Motor neuron (in vitro differentiated cells): ENCODE data around the gene ZBTB11. TPM values are rescaled to one million over a fixed set of nuclear protein-coding genes. Genes with fewer than 3 reads are reported as not detected.
A peak's percentile ranks its signal among the peaks of the same experiment; 100 is the strongest.
"Not testable (repeated sequence)": the region's sequence is repeated elsewhere in the genome, so short reads cannot be mapped to it uniquely, and the experiment has no call there.

ENCODE experiments used
- ATAC-seq, 8 experiments: fragments of 200-7000 bp; cut with Tn5 transposase; replicated peaks in 6 of 8; 2 replicates each; pipeline ENCODE4 v1.8.0; 2021; ENCODE audit warnings: mild to moderate bottlenecking in 8 of 8, moderate library complexity in 8 of 8
- H3K27ac ChIP-seq, 2 donors: fragments of 250-450 bp; sonication (Bioruptor Pico); 2 replicates each; pipeline ENCODE4 v1.9.0; 2021; ENCODE audit warnings: antibody characterized with exemption in 2 of 2, mild to moderate bottlenecking in 2 of 2, moderate library complexity in 1 of 2
- H3K4me1 ChIP-seq, 2 donors: fragments of 250-450 bp; sonication (Bioruptor Pico); replicated peaks in 1 of 2; 2 replicates each; pipeline ENCODE4 v1.6.1; 2021; ENCODE audit warnings: antibody characterized with exemption in 2 of 2, mild to moderate bottlenecking in 2 of 2, moderate library complexity in 1 of 2
- H3K4me3 ChIP-seq, 5 donors: fragments of 250-450 bp; sonication (Bioruptor Pico); 2 replicates each; pipeline ENCODE4 v1.9.0; 2021; ENCODE audit warnings: antibody characterized with exemption in 5 of 5, mild to moderate bottlenecking in 5 of 5, moderate library complexity in 4 of 5
- WGBS, 10 experiments: fragments of 450-650 bp; shearing (Covaris generic); methylation state at CpG; one replicate each; pipeline ENCODE4 v1.0.0; 2022; 5-methylcytosine and 5-hydroxymethylcytosine counted together
- in situ Hi-C, 9 experiments: fragments of 400-800 bp; cut with MboI; loops; one replicate each; pipeline ENCODE4 v1.15.0; 2021; ENCODE audit warnings: low sequenced_read_pairs in 9 of 9, low pct_unique_long_range_greater_than_20kb in 2 of 9; ENCODE audit not compliant: unreplicated experiment in 9 of 9
- total RNA-seq, 8 experiments: library from RNA; unstranded; fragments of 300-600 nt; gene quantifications; 2 replicates each; pipeline versions ENCODE4 v1.2.3 to v1.2.4, GENCODE V29; 2022

Gene ZBTB11
- total RNA-seq, 8 experiments from 2014 or later: 15.4 to 95.9 (median 21.7) TPM

DNA sequence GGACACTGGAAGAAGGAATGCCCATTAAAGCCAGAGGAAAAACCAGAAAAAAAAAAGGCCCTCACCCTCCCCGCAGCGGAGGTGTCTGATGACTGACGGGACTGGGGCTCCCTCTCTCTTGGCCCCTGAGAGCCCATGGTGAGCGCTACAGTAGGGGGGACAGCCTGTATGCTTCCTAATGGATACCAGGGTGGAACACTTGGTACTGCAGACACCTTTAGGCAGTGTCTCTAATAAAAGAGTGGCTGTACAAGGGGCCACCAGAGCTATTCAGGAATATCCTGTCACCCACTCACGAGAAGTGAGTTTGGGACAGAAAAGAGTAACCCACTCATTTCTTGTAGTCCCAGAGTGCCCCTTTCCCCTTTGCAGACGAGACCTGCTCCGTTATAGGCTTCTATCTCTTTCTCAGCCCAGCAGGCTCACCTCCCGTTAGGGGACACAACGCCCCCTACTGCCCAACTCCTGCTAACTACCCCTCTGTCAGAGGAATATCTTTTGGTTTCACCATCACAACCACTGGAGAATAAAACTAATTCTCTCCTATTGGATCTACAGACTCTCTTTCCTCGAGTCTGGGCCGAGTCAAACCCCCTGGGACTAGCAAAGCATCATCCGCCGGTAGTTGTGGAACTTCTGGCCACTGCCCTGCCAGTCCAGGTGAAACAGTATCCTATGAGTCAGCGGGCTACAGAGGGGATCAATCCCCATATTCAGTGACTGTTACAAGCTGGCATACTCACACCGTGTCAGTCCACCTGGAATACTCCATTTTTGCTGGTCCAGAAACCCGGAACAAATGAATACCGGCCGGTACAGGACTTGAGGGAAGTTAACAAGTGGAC is 40.8 kb downstream of the ZBTB11 start:
- no peak overlapping the region for H3K27ac ChIP-seq
- WGBS, 10 experiments: 23 to 100% (median 61%) methylated on average over 2 to 11 of the region's 18 CpGs; no CpG with 5 or more reads in 2 of the 10 experiments
- peak; percentile 47 to 96 (median 81) for ATAC-seq
- in situ Hi-C loops: no loop called here
- H3K4me3 ChIP-seq: no peak overlapping the region
- no peaks in the 10 kb centered on the region for H3K4me1 ChIP-seq

GRCh38 chr3:101635345-101635744 is 41.6 kb downstream of the ZBTB11 start:
- H3K4me1 ChIP-seq: no peaks in the 10 kb centered on the region
- WGBS, 10 experiments: 60 to 100% (median 88%) methylated on average over 1 to 8 of the region's 9 CpGs; no CpG with 5 or more reads in 2 of the 10 experiments
- H3K27ac ChIP-seq: no peak overlapping the region
- in situ Hi-C loops: no loop called here
- no peak for ATAC-seq
- no peak overlapping the region for H3K4me3 ChIP-seq

GRCh38 chr3:101634591-101635196 is 42.2 kb downstream of the ZBTB11 start:
- no peak overlapping the region for H3K27ac ChIP-seq
- H3K4me3 ChIP-seq: no peak overlapping the region
- ATAC-seq: no peak
- H3K4me1 ChIP-seq: no peaks in the 10 kb centered on the region
- in situ Hi-C loops: no loop called here
- WGBS, 10 experiments: 40 to 100% (median 84%) methylated on average over 1 to 8 of the region's 9 CpGs

GRCh38 chr3:101633186-101633585 is 43.7 kb downstream of the ZBTB11 start:
- Histone ChIP-seq H3K27ac (no peak overlapping the region), H3K4me1 (no peaks in the 10 kb centered on the region), H3K4me3 (no peak overlapping the region)
- no peak for ATAC-seq
- in situ Hi-C loops: no loop called here
- WGBS, 10 experiments: 68 to 100% (median 86%) methylated on average over 1 to 10 of the region's 10 CpGs; no CpG with 5 or more reads in 4 of the 10 experiments

- in situ Hi-C loops: no loop called here
- no peak for ATAC-seq
- Histone ChIP-seq H3K4me1 (no peaks in the 10 kb centered on the region), H3K4me3 (no peak overlapping the region), H3K27ac (no peak overlapping the region)
- 37 to 87% (median 56%) methylated on average over 2 to 8 of the region's 11 CpGs; no CpG with 5 or more reads in 2 of the 10 experiments for WGBS, 10 experiments
Observed at GRCh38 chr3:101632586-101632985, 44.3 kb downstream of the ZBTB11 start.

DNA sequence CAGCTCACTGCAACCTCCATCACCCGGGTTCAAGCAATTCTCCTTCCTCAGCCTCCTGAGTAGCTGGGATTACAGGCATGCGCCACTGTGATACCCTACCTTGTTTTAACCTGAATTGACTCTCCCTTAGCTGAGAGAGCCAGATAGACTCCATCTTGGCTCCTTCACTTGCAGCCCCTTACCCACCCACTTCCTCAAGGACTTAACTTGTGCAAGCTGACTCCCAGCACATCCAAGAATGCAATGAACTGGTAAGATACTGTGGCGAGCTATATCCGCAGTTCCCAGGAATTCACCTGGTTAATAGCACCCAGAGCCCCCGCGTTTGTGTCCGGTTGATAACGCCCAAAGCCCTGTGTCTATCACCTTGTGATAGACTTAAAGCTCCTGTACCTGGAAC is 45.0 kb downstream of the ZBTB11 start:
- H3K4me3 ChIP-seq, H3K27ac ChIP-seq, H3K4me1 ChIP-seq, ATAC-seq, in situ Hi-C loops: not testable (repeated sequence)
- 88 to 100% (median 96%) methylated on average over 1 to 7 of the region's 8 CpGs; no CpG with 5 or more reads in 1 of the 10 experiments for WGBS, 10 experiments

- in situ Hi-C loops: no loop called here
- no peaks in the 10 kb centered on the region for H3K4me1 ChIP-seq
- 13 to 100% (median 40%) methylated on average over 1 of the region's 1 CpG; no CpG with 5 or more reads in 3 of the 10 experiments for WGBS, 10 experiments
- no peak overlapping the region for H3K4me3 ChIP-seq
- H3K27ac ChIP-seq: no peak overlapping the region
- ATAC-seq: peak in 3 of 8 experiments; percentile 45 to 59 (median 51)
Observed at GRCh38 chr3:101631098-101631796, 45.7 kb downstream of the ZBTB11 start.

- Histone ChIP-seq H3K4me3 (no peak overlapping the region), H3K27ac (no peak overlapping the region), H3K4me1 (no peaks in the 10 kb centered on the region)
- no peak for ATAC-seq
- in situ Hi-C loops: no loop called here
Observed at GRCh38 chr3:101629219-101629618, 47.7 kb downstream of the ZBTB11 start.

- no peaks in the 10 kb centered on the region for H3K4me1 ChIP-seq
- no peak for ATAC-seq
- in situ Hi-C loops: no loop called here
- H3K27ac ChIP-seq: no peak overlapping the region
- no peak overlapping the region for H3K4me3 ChIP-seq
- 71 to 100% (median 93%) methylated on average over 1 to 2 of the region's 2 CpGs; no CpG with 5 or more reads in 4 of the 10 experiments for WGBS, 10 experiments
Observed at GRCh38 chr3:101625879-101626278, 51.1 kb downstream of the ZBTB11 start.

- no peak for ATAC-seq
- Histone ChIP-seq H3K4me3 (no peak overlapping the region), H3K27ac (no peak overlapping the region), H3K4me1 (no peaks in the 10 kb centered on the region)
- 14 to 100% (median 83%) methylated on average over 1 of the region's 2 CpGs; no CpG with 5 or more reads in 7 of the 10 experiments for WGBS, 10 experiments
- in situ Hi-C loops: no loop called here
Observed at GRCh38 chr3:101624857-101625256, 52.1 kb downstream of the ZBTB11 start.

GRCh38 chr3:101623656-101624055 is 53.3 kb downstream of the ZBTB11 start:
- in situ Hi-C loops: no loop called here
- Histone ChIP-seq H3K4me3 (no peak overlapping the region), H3K27ac (no peak overlapping the region), H3K4me1 (no peaks in the 10 kb centered on the region)
- peak in 1 of 8 experiments; percentile 21 for ATAC-seq
- 80 to 100% (median 92%) methylated on average over 1 of the region's 1 CpG; no CpG with 5 or more reads in 6 of the 10 experiments for WGBS, 10 experiments

- no peak for ATAC-seq
- 57 to 100% (median 94%) methylated on average over 1 to 3 of the region's 3 CpGs; no CpG with 5 or more reads in 5 of the 10 experiments for WGBS, 10 experiments
- Histone ChIP-seq H3K4me1 (no peaks in the 10 kb centered on the region), H3K27ac (no peak overlapping the region), H3K4me3 (no peak overlapping the region)
- in situ Hi-C loops: no loop called here
Observed at GRCh38 chr3:101619734-101620133, 57.2 kb downstream of the ZBTB11 start.

DNA sequence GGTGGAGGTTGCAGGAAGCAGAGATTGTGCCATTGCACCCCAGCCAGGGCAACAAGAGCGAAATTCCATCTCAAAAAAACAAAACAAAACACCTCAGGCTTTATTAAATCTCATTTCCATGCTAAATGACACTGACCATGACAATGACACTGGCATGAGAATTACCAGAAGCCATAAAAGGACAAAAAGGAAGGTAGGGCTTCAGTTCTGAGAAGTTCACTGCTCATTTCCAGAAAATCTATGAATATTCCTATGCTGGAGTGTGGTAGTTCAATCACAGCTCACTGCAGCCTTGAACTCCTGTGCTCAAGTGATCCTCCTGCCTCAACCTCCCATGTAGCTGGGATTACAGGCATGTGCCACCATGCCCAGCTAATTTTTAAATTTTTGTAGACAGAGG is 58.2 kb downstream of the ZBTB11 start:
- WGBS, 10 experiments: 13 to 57% (median 29%) methylated on average over 1 of the region's 1 CpG; no CpG with 5 or more reads in 7 of the 10 experiments
- Histone ChIP-seq H3K27ac (no peak overlapping the region), H3K4me1 (no peaks in the 10 kb centered on the region), H3K4me3 (no peak overlapping the region)
- in situ Hi-C loops: no loop called here
- peak in 3 of 8 experiments; percentile 17 to 90 (median 48) for ATAC-seq
